Thyroid gland (tissue), 4 donors: ENCODE measurements around the gene CPNE4.

Experiments used
- CTCF ChIP-seq, 6 experiments: fragments of 200-600 bp in 3 of 6; fragments of 450-650 bp in 3 of 6; sonication (generic) in 3 of 6; IDR thresholded peaks; one replicate each; pipeline ENCODE4 v1.5.1; 2016 to 2019; ENCODE audit warnings: antibody characterized with exemption in 6 of 6, mild to moderate bottlenecking in 2 of 6, inconsistent platforms in 1 of 6, moderate library complexity in 1 of 6
- POLR2A ChIP-seq, 2 donors: fragments of 450-650 bp; IDR thresholded peaks; one replicate each; pipeline ENCODE4 v1.6.1; 2017; ENCODE audit warnings: antibody characterized with exemption in 2 of 2, mild to moderate bottlenecking in 2 of 2, moderate library complexity in 1 of 2

- TF ChIP-seq CTCF (IDR thresholded peaks at IDR 0.05) (no peak), POLR2A (IDR thresholded peaks at IDR 0.05) (no peak)
Measured at GRCh38 chr3:132032959-132033358, 1.9 kb downstream of the CPNE4 start.
